A549 treated with CpdA at 1 μM for 4 hours (cell line): Measurements from ENCODE around the gene LSM3. TPM values are rescaled to one million over a fixed set of nuclear protein-coding genes. Genes with fewer than 3 reads are reported as not detected.

ENCODE experiments used
- total RNA-seq: library from RNA; stranded (reverse); fragments of 200-300 nt; extraction: Qiagen RNA extraction; gene quantifications from 5 replicates; pipeline ENCODE4 v1.2.3, GENCODE V29; 2022; ENCODE audit warnings: low read depth

LSM3 gene
- 19.8 to 26.9 TPM (median 21.3 TPM) in 5 replicates for total RNA-seq

DNA sequence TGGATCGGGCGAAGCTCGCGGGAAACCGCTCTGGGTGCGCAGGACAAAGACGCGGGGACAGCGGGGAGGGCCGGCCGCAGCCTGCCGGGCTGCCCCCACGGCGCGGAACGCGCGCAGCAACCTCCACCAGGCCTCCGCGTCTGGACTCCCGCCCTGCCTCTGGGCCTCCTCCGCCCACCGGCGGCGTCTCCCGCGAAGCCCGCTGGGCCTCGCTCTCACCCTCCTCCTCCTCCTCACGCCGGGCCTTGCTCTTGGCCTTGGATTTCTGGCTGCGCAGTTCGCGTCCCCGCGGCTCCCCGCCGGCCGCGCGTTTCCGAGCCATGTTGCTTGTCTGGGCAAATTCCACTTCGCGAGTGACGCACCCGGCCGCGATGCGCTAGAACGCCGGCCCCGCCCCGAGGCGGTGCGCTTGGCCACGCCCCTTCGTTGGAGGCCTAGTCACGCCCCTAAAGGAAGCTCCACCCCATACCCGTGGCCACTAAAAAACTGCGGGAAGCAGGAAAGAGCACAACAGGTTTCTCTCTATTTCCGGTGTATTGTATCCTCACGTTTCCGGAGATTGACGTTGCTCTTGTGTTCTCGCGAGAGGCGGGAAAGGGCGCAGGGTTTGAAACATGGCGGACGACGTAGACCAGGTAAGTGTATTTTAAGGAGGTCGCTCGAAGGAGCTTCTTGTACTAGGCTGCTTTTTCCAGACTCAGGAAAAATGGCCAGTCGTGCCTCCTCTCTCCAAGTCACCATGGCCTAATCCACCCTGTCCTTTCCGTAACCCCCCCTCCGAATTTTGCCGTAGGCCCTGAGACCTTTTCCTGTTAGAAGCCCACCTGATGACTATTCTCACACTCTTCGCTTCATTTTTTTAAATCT, at the start of gene LSM3, which contains the start of gene XPC:
TSS of gene LSM3 (plus strand) at position 571 of the 867 bp plus-strand sequence. CDS start at position 615, 44 bp downstream.
TSS of gene XPC (minus strand) at position 355 of the 867 bp plus-strand sequence. CDS start at position 322, 33 bp downstream.

Other genes starting within 250 kb of the LSM3 start
- 37.1 to 41.0 TPM (median 39.4 TPM) in 5 replicates for gene CHCHD4, start 53.9 kb upstream of the LSM3 start, total RNA-seq
- 75.1 to 84.0 TPM (median 81.0 TPM) in 5 replicates for gene TMEM43, start 53.8 kb upstream of the LSM3 start, total RNA-seq
- gene XPC, start 216 bp upstream of the LSM3 start, total RNA-seq = 27.0 to 34.3 TPM (median 31.7 TPM) in 5 replicates
- 85.3 to 121 TPM (median 98.4 TPM) in 5 replicates for gene SLC6A6, start 223.8 kb downstream of the LSM3 start, total RNA-seq